Medulla oblongata (tissue), 1 donor: ENCODE results near the gene GALK1.
"Not testable (repeated sequence)": the region's sequence is repeated elsewhere in the genome, so short reads cannot be mapped to it uniquely, and the experiment has no call there.

ENCODE experiments used
- DNase-seq: peaks from one replicate; pipeline ENCODE4 v3.0.0-alpha.2; 2015; ENCODE audit errors: extremely low spot score

Gene GALK1

GRCh38 chr17:75764711-75765421 lies at the start of gene GALK1:
Gene GALK1 (minus strand): TSS chr17:75765192. CDS start chr17:75765136, 56 bp downstream.
- DNase-seq = peak; percentile 59

- no peak for DNase-seq
Measured at GRCh38 chr17:75814021-75814395, 49.0 kb upstream of the GALK1 start.

DNA sequence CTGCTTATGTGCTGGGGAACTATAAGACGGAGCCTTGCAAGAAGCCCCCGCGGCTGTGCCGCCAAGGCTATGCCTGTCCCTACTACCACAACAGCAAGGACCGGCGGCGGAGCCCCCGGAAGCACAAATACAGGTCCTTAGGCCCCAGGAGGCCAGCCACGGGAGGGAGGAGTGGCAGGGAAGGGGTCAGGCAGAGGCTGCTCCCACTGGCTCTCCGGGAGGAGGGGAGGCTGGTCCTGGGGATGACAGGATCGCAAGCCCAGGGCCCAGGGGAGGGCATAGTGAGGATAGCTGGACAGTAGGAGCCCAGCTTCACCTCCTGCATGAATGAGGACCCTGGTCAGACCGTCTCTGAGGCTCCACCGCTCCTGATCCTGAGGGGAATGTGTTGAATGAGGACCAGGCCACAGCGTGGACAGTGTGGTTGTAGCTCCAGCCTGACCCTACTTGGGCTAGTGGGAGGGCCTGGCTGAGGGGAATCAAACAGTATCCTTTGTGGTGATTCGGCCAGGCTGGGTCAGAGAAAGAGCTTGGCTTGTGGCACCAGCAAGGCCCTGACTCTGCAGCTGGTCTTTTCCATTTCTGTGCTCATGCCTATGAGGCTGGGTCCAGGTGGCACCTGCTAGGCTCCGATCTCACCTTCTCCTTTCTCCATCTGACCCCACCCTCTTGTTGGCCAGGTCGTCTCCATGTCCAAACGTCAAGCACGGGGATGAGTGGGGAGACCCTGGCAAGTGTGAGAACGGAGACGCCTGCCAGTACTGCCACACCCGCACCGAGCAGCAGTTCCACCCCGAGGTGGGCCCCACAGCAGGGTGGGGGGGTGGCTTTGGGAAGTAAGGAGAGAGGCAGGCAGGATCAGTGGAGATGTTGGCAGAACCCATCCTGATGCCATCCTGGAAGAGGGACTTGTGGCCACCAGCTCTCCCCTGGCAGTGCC lies 48.4 kb upstream of the GALK1 start:
- no peak for DNase-seq

DNA sequence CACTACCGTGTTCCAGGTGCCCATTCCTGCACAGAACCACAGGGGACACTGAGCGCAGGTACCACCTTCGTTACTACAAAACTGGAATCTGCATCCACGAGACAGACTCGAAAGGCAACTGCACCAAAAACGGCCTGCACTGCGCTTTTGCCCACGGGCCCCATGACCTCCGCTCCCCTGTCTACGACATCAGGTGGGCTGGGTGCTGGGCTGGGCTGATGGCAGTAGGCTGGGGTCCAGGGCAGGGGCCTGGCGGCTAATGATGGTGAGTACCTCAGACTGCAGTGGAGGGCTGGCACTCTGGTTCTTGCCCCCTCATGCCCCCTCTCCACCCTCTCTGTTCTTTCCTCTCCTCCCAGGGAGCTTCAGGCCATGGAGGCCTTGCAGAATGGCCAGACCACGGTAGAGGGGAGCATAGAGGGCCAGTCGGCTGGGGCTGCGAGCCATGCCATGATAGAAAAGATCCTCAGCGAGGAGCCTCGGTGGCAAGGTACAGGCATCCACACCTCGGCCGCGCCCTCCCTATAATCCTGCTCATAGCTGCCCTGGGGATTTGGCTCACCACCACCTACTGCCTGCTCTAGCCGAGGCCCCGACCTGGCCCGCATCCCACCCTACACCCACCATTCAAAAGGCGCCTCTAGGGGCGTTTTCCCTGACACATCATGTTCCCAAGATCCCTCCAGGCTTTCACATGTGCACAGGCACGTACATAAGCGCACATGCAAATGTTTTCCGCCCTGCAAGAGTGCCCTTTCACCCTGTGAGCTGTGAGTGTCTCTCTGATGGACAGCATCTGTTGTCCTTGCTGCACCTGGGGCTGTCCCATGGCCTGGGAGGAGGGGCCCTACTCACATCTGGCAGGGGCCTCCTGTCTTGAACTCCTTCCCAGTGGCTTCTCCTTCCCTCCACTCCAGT lies 47.4 kb upstream of the GALK1 start:
- no peak for DNase-seq

GRCh38 chr17:75811174-75811573 lies 46.2 kb upstream of the GALK1 start:
- no peak for DNase-seq

- DNase-seq = not testable (repeated sequence)
Measured at GRCh38 chr17:75810756-75811155, 45.8 kb upstream of the GALK1 start.

GRCh38 chr17:75810216-75810615 lies 45.2 kb upstream of the GALK1 start:
- DNase-seq = no peak

GRCh38 chr17:75809631-75810111 lies 44.7 kb upstream of the GALK1 start:
- DNase-seq = no peak

DNA sequence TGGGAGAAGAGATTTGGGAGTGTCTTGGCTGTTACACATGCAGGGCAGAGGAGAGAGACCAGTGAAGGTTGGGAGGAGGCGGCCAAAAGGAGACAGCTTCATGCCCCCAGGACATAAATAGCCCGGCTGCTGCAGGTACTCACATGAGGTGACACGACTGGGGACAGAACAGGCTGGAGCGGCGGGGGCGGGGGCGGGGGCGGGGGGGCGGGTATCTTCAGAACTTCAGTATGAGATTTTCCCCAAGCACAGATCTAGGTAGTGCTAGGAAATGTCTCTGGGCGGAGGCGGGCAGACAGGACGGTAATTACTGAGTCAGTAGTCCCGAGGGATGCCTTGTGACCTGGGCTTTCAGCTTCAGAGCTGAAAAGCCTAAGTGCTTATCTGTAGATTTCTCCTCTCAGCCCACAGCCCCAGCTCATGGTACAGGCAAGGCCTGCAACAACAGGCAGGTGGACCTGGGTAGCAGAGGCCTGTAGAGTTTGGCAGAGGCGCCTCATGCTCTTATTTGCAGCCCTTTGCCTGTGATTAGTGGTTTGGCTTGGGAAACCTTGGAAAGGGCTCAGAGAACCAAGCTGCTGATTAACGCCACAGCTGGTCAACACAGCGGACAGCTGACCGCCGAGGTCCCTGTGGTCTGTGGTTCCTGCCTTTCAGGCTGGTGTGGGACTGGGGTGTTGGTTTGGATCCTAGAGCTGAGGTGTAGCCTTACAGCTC lies 44.1 kb upstream of the GALK1 start:
- no peak for DNase-seq

- no peak for DNase-seq
Measured at GRCh38 chr17:75808549-75808904, 43.5 kb upstream of the GALK1 start.

DNA sequence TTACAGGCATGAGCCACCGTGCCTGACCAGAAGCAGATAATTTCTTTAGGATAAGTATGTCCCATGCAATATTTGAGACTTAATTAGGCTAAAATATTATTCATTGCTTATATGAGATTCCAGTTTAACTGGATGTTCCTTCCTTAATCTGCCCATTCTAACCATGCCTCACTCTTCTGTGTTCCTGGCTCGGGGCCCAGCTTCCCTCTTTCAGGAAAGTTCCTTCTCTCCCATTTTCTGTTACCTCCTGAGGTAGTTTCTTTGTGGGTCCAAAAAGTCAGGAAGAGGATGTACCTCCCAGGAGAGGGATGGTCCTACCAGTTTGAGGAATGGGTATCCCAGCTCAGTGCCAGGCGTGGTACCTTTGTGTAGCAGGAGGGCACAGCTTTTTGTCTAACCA lies 42.9 kb upstream of the GALK1 start:
- DNase-seq = no peak

DNA sequence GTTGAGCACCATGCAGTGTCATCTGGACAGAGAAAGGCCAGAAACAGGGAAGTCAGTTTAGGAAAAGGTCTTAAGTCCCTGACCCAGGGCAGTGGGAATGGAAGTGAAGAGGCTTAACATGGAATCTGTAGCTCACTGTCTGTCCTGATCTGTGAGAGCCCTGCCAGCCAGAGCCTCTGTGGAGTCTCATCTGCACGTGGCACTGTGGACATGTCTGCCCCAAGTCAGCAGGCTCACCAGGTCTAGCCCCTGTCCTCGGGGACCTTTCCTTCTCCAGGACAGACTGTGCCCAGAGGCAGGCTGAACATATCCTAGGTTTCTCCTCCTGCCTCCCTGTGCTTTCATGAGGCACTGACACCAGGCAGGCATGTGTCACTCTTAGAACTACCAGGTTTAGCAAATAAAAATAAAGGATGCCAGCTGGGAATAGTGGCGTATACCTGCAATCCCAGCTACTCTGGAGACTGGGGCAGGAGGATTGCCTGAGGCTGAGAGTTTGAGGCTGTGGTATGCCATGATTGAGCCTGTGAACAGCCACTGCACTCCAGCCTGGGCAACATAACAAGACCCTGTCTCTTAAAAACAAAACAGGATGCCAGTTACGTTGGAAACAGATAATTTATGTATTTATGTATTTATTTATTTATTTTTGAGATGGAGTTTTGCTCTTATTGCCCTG lies 42.0 kb upstream of the GALK1 start:
- DNase-seq = no peak

DNA sequence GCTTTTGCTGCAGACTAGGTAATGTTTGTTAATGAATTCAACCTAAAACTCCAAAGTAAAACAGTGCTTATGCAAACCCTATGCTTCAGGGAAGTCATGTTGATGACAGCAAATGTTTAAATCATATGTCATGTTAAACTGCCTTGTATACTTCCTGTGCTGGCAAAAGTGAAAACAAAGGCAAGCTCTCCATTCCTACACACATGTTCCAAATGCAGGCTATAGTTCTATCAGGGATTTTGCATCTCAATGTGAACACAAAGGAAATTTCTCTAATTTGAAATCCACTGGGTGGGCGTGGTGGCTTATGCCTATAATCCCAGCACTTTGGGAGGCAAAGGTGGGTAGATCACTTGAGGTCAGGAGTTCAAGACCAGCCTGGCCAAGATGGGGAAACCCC lies 38.9 kb upstream of the GALK1 start:
- no peak for DNase-seq

- DNase-seq = no peak
Measured at GRCh38 chr17:75799402-75799801, 34.4 kb upstream of the GALK1 start.

GRCh38 chr17:75795820-75796607 lies 31.0 kb upstream of the GALK1 start:
- DNase-seq = no peak

DNA sequence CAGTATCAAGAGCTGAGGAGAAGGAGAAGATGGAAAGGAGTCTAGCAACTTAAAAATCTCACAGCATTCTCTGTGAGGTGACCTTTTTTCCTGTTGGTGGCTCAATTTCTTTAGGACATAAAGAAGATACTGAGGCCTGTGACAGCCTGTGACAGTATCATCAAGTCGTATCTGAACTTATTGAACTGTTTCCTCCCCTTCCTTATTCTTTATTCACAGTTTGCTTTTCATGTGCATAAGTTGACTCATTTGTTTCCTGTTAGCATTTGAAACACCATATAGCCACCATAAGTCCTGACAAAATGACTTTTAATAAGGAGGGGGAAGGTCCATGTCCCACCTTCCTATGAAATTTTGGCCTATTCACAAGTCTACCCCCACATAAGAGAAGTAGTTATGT lies 28.5 kb upstream of the GALK1 start:
- DNase-seq = no peak

- DNase-seq = no peak
Measured at GRCh38 chr17:75791254-75791653, 26.3 kb upstream of the GALK1 start.

DNA sequence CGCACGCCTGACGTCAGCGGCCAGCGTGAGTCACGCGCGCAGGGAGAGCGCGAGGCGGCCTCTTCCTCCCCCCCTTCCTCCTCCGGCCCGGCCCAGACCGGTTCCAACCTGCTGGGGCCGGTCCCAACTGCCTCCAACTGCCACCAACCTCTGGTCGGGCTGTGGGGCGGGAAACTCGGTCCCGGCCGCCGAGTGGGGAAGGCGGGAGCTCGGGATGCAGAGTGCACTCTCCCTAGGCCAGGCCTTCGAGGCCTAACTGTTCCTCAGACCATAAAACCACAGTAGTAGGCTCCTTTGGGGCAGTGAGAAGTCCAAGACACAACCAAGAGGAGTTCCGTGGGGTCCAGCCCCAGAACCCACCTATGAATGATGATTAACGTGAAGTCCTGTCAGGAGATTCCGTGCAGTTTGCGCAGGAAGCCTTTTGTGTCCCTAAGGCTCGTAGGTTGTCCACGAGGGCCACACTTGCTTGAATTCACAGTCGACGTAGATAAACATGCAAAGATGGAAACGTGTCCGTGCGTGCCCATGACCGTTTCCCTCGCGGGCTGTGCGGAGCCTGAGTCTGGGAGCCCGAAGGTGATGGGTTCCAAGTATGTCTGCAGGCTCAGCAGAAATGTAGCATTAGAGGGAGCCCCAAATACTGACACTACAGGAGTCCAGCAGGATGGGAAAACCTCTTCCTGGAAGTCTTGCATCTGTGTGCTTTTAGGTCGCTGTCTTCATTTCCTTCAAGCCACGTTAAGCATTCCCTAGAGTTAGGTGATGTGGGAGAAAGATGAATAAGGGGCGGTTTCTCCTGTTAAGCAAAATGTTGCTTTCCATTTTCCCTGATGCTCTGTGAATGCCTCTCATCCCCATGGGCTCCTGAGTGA lies 20.3 kb upstream of the GALK1 start:
- peak; percentile 90 for DNase-seq
